Erythroblast (primary cell): ENCODE measurements around the gene SAP130.

Source experiments
- GATA1 ChIP-seq: IDR thresholded peaks from 2 replicates; pipeline ENCODE4 v1.6.1; 2011; ENCODE audit warnings: low read depth, mild to moderate bottlenecking, control low read depth, low read length, moderate library complexity
- POLR2A ChIP-seq: IDR thresholded peaks from 2 replicates; pipeline ENCODE4 v1.6.1; 2011; ENCODE audit warnings: mild to moderate bottlenecking, low read length

DNA sequence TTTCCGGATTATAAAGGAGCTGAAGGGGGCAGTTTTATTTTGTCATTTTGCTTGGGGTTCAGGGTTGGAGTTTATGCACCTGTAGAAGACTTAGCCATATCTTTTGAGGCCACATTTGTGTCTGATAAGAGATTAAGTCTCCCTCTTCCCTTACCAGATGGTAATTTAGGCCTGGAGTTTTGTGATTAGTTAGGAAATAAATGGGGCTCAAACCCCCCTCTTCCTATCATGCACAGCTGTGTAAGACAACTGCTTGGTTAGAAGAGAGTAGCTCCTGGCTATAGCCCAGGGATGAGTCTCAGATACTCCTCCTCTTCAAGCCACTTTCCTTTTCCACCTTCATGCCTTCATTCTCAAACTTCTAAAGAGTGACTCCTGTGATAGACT is 802 bp upstream of the SAP130 start:
- TF ChIP-seq POLR2A (no peak), GATA1 (no peak)
